GM21526 (cell line): Measurements from ENCODE around the gene ALPG.
"Not testable (repeated sequence)": the region's sequence is repeated elsewhere in the genome, so short reads cannot be mapped to it uniquely, and the experiment has no call there.

Source experiments
- ATAC-seq: cut with Tn5 transposase; IDR thresholded peaks from one replicate; pipeline ENCODE4 v1.9.1; 2021; ENCODE audit warnings: moderate library complexity; ENCODE audit not compliant: unreplicated experiment, low FRiP score

Gene ALPG

DNA sequence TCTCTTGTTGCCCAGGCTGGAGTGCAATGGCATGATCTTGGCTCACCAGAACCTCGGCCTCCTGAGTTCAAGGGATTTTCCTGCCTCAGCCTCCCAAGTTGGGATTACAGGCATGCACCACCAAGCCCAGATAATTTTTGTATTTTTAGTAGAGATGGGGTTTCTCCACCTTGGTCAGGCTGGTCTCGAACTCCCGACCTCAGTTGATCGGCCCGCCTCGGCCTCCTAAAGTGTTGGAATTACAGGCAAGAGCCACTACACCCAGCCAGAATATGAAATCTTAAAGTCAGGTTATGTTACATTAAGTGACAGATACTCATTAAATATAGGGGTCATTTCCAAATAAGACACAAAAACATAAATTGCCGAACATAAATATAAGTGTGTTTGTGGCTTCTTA lies 12.2 kb upstream of the ALPG start:
- ATAC-seq, result not testable (repeated sequence)

DNA sequence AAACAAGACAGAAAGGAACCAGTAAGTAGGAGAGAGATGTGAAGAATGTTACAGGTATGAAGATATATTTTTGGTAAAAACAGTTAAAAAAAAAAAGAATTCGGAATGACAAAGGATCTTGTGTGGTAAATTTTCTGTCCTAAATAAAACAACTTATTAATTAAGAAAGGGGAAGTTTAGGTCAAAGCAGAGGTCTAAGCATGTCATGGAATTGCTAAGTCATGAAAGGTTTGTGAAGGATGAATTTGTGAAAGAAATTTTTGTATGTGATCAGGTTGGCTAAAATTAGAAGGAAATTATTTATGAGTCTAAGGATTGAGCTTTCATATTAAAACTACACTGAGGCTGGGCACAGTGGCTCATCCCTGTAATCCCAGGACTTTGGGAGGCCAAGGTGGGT lies 11.1 kb upstream of the ALPG start:
- no peak for ATAC-seq

DNA sequence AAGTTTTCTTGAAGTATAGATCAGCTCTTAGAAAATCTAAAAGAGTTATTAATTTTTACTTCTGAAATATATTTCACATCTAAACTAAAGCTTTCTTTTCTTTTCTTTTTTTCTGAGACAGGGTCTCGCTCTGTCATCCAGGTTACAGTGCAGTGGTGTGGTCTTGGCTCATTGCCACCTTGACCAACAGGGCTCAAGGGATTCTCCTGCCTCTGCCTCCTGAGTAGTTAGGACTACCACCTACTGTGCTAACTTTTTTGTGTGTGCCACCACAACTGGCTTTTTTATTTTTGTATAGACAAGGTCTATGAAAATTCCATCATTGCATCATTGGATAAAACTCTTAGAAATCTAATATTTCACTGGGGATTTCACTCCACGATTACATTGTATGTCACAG lies 10.0 kb upstream of the ALPG start:
- ATAC-seq, result no peak

DNA sequence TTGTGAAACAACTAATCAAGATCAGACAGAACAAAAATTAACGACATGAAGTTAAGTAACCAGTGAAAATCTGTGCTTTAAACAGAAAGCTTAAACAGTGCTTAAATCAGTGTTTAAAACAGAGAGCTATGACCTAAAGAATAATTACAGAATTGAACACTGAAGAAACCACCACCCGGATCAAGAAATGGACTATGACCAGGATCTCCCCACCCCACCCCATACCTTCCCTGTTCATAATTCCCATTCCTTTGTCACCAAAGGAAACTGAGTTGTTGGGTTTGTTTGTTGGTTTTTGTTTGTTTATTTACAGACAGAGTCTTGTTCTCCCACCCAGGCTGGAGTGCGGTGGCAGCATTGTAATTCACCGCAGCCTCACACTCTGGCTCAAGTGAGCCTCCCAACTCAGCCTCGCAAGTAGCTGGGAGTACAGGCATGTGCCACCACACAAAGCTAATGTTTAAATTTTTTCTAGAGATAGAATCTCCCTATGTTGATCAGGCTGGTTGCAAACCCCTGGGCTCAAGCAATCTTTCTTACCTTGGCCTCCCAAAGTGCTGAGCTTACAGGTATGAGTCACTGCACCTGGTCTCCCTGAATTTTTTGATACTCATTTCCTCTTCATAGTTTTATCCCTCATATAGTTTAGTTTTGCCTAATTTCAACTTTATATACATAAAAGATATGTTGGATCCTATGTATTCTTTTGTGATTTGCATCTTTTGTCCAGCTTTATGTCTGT lies 8.2 kb upstream of the ALPG start:
- no peak for ATAC-seq

DNA sequence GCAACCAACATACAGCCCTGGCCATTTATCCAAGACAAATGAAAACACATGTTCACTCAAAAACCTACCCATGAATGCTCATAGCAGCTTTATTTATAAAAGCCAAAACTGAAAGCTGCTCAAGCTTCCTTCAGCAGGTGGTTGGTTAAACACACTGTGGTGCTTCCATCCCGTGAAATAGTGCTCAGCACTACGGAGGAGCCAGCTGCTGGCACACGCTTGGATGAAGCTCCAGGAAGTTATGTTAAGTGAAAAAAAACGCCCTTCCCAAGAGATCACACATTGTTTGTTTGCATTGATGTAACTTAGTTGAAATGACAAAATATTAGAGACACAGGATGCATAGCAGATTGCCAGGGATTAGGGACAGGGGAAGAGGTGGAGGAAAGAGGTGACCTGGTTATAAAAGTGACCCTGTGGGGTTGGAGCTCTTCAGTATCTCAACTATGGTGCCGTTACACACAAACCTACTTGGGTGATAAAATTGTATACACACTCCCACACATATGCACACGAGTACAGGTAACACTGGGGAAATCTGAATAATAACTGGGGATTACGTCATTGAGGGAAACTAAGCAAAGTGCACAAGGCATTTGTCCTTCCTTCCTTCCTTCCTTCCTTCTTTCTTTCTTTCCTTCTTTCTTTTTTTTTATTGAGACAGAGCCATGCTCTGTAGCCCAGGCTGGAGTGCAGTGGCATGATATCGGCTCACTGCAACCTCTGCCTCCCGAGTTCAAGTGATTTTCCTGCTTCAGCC lies 6.2 kb upstream of the ALPG start:
- ATAC-seq, result no peak

DNA sequence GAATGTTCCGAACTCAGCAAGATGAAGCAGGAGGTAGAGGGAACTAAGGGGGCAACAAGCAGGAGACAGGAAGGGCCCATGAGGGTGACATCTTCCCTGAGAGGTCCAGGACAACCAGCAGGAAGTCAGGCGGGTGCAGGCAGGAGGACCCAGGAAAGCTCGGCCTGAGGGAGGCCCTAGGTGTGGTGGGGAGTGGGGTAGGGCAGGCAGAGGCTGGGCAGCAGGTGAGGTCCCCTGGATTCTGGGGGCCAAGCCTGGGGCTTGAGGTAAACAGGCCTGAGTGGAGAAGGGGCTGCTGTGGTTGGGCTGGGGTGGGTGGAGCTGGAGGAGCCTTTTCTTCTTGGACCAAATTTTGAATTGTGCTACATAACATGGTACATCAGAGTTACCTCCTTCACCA lies 4.1 kb upstream of the ALPG start:
- ATAC-seq, result no peak

DNA sequence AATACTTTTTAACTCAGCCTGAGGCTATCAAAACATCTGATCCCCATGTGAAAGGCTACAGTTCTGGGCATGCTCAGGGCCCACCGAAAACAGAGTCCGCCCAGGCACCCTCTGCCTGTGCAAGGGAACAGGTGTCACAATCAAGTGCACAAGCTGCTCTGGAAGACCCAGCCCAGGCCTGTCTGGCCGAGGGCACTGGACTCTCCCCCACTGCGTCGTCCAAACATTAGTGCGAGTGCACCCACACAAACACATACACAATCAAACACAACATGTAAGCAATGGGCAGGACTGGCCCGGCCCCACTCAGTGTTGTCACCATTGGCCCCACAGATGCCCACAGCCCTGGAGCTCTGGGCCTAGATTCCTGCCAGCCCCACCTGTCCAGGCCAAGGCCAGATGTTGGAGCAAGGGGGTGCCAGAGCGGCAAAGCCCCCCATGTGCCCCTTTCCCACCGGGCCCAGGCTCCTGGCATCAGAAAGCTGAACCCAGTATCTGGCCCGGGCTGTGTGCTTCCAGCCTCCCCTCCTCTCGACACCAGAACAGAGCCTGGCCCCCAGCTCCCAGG lies 617 bp upstream of the ALPG start:
- ATAC-seq, result no peak

DNA sequence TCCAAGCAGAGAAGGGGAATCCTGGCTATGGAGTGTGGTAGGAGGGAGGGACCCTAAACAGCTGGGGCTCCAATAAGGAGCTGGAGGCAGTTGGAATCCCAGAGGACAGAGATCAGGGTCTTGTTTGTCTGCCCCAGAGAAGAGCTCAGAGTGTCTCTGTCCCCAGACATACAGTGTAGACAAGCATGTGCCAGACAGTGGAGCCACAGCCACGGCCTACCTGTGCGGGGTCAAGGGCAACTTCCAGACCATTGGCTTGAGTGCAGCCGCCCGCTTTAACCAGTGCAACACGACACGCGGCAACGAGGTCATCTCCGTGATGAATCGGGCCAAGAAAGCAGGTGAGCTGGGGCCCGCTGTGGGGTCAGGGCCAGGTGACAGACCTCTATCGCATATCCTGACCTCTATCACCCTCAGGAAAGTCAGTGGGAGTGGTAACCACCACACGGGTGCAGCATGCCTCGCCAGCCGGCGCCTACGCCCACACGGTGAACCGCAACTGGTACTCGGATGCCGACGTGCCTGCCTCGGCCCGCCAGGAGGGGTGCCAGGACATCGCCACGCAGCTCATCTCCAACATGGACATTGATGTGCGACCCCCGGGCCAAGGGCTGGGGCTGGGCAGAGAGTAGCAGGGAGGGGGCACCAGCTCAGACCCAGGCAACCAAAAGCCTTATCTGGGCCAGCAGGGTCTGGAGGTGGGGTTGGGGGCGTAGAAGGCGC lies 945 bp downstream of the ALPG start:
- ATAC-seq, result not testable (repeated sequence)

DNA sequence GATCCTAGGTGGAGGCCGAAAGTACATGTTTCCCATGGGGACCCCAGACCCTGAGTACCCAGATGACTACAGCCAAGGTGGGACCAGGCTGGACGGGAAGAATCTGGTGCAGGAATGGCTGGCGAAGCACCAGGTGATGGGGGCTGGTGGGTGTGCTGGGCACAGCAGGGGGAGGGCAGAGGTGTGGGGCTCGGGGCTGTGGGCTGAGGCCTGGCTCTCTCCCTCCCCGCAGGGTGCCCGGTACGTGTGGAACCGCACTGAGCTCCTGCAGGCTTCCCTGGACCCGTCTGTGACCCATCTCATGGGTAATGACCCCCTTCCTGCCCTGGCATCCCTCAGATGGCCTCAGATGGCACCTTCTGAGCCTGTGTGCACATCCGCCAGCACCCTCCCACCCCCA lies 1.6 kb downstream of the ALPG start:
- not testable (repeated sequence) for ATAC-seq

DNA sequence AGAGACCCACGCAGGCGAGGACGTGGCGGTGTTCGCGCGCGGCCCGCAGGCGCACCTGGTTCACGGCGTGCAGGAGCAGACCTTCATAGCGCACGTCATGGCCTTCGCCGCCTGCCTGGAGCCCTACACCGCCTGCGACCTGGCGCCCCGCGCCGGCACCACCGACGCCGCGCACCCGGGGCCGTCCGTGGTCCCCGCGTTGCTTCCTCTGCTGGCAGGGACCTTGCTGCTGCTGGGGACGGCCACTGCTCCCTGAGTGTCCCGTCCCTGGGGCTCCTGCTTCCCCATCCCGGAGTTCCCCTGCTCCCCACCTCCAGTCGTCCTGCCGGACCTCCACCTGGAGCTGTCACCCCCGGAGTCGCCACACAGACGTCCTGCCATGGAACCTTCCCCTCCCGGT lies 3.0 kb downstream of the ALPG start:
- not testable (repeated sequence) for ATAC-seq

DNA sequence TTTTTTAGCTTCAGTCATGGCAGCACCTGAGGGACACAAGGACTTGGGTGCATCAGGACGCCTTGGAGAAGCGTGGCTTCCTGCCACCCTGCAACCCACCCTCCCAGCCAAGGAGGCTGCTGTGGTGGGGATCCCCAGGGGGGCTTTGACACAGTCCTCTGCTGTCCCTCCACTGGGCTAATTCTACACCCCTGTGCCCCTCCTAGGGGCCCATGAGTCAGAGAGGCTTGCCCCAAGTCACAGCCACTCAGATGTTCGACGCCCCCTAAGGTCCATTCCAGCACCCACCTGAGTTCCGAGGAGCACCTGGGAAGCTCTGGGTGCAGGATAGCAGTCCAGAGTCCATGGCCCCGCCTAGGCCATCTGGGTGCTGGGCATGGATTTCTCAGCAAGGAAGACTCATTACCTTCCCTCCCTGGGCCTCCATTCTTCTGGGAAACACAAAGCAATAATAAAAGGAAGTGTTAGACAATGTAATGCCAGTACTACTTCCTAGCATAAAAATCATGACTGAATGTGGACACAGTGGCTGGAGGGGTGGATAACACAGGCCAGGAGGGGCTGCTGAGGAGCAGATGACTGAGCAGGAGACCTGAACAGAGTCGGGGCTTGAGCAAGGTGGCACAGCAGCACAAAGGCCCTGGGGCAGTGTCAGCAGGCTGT lies 3.7 kb downstream of the ALPG start:
- no peak for ATAC-seq

DNA sequence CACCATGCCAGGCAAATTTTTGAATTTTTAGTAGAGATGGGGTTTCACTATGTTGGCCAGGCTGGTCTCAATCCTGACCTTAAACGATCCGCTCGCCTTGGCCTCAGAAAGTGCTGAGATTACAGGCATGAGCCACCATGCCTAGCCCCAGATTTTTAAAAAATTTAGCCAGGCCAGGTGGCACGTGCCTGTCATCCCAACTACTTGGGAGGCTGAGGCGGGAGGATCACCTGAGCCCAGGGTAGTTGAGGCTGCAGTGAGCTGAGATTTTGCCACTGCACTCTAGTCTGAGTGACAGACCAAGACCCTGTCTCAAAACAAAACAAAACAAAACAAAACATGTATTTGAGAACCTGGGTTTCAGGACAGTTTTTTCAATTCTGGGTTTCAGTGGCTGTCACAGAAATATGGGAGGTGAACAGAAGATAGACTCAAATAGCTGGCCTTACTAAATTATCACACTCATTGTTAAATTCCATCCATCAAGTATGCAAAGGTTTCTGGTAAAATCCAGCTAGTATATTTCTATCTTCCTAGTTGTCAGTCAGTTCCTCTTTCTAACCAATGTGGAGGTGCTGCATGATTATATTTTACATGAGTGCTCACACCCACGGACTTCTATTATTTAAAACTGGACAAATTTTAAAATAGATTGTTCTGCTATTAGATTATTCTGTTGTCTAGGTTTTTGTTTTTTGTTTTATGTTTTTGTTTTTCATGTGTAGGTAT lies 5.4 kb downstream of the ALPG start:
- ATAC-seq, result no peak

DNA sequence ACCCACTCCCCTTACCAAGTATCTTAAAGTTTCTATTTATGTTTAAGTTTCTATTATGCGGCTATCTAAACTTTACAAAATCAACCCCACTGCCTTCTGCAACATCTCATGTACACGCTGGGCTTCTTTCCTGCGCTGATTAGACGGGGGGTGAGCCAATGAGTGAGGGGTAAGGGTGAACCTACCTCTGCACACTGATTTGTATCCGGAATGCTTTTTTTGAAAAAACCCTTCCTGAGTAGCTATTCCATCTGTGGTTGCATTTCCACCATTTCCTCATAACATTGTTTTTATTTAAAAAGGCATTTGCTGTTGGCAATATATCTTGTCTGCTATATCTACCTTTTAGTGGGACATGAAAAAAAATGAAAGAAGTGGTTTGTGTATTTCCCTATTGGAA lies 6.3 kb downstream of the ALPG start:
- no peak for ATAC-seq

DNA sequence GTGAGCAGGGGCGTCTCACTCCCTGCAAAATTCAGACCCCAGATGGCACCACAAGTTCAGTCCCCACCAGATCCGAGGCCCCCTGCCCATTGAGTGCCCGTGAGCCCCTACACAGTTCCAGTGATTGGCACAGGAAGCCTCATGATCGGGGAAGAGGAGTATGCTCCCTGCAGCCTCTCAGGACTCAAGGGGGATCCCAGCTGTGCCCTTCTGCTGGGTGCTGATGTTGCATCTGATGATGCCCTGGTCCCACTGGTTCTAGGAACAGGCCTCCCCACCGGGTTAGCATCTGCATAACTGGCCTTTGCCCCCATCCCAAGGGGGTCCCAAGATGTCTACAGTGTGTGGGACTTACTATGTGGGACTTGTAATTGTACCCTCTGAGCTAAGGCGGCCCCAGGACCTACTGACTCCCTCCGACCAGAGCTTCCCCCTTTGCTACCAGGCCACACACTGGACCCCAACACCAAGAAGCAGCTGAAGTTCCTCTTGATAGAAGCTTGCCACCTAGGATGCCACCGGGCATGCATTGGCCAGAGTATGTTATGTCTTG lies 8.6 kb downstream of the ALPG start:
- no peak for ATAC-seq

DNA sequence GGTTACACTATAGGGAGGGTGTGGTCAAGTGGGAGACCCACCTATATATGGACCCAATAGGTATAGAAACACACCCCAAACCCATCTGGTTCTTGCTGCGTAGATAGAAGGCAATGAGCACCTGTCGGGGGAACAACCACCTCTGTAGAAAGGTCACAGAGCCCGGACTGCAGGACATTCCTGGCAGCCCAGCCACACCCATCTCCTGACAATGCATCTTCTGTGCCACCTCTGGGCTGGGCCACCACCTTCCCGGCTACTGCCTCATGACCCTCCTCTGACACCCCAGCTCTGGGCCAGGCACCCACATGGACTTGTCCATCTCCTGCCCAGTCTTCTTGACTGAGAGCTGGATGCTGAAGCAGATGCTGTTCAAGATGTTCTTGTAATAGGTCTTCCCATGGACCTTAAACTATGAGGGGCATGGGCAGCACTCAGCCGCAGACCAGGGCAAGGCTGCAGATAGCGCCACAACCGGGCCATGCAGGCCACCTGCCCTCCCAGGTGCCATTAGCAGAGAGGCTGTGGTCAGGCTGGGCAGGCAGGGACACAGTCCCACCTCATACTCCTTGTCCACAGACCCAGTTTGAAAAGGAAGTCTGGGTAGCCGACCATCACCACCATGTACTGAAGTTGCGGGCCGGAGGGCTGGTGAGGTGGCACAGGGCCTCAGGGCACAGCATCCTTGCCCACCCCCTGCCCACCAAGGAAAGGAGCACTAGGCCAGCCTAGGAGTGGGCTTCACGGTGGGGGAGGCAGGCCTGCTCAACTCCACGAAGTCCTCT lies 9.3 kb downstream of the ALPG start:
- no peak for ATAC-seq

DNA sequence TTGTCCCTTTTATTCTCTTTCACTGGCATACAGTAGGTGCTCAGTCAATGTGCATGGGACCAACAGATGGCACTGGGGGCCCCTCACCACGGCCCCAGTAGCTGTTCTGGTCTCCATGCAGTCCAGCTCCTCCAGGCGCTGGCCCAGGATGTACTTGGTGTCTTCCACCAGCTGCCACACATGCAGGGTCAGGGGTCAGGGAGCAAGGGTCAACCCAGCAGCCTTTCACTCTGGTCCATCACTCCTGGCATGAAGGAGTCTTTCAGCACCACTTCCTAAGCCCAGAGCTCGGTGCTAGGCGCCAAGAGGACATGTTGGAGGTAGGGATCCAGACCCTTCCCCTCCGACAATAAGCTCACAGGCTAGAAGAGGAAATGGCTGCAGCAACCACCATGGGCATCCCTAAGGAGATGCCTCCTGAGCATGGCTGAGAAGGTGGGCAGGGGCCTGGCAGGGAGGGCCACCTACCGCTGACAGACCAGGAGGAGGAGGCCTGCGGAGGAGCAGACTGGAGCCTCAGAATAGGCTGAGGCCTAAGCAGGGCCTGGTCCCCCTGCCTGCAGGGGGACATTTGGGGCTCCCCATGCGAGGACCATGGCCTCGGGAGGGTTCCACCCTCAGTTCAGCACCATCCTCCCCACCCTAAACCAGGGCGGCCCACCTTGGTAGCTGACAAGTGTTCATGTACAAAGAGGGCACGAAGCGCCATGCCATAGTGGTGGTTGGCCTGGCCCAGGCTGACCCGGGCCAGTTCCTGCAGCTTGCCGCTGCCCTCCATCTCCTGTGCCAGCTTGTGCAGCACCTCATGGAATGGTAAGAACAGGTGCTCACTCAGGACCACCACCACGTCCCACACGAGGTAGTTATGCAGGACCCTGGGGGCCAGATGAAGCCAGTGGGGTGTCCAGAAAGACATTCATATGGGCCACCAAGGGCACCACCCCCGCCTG lies 10.2 kb downstream of the ALPG start:
- no peak for ATAC-seq

DNA sequence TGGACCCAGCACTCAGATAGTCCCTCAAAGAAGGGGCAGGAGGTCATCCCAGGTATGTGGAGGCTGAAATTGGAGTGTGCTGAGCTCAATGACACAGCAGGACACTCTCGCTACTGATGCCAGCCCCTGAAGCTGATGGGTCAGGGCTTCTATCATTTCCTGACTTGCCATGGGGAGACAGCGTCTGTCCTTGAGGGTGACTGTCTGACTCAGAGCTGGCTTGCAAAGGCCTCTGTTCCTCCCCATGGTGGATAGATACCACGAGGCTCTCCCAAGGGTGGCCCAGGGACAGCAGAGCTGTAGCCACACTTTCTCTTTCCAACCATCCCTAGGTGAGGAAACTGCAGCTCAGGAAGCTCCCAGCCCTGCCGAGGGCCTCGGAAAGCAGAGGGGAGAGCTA lies 10.8 kb downstream of the ALPG start:
- no peak for ATAC-seq

DNA sequence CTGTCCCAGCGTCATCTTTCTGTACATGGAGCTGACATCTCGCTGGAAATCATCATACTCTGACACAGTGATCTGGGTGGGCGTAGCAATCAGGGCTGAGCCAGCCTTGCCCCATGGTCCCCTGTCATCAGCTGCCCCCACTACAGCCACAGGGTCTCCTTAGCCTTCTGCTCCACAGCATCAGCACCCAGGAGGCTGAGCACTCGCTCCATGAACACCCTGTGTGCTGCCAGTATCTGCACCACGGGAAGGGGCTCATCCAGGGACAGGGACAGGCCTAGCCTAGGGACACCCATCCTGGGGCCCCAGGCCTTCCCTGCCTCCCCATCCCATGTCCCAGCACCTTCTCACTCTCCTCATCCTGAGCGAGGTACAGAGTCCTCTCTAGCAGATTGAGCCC lies 11.4 kb downstream of the ALPG start:
- ATAC-seq, result no peak
